ENCODE measurements around the gene INTS11.

The INTS11 gene

DNA sequence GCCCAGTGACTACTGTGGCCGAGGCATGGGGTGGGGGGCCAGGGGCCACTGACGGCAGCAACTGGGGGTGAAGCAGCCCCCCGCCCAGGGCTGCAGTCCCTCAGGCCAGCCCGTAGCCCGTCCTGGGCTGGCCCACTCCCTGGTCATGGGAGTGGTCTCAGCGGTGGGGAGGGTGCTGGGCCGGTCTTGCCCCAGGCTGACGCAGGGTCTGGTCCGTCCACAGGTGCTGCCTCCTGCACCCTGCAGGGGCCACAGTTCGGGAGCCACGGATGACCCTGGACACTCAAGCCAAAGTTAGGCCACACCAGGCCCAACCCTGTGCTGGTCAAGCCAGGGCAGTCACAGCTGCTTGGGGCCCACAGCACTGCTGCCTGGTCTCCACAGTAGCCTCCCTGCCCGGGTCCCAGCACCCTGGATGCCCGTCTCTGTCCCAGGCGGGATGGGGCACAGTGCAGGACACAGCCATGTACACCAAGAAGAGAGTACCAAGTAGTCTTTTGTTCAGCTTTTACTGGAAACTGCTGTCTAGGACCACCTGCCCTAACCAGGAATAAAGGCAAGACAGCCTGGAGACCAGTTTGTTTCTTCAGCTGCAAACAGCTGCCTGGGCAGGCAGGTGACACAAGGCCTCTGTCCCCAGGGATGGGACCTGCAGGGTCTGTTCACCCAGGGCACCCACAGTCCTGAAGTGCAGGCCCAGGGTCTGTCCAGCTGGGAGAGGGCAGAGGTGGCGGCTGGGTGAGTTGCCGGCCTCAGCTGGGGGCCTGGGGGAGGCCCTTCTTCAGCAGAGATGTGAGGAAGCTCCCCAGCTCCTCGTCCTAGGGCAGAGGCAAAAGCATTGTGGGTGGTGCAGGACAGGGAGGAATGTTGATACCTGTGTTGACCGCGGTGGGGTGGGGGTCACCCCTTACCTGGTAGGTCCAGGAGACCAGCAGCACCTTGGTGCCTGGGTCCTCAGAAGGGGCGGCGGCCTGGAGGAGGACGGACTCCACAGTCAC is 13.1 kb downstream of the INTS11 start:
- Histone ChIP-seq H3K4me1 (ENCODE audit: control insufficient read depth, insufficient read depth, low read length) (0 out of 2 replicates have a peak, but pooled peaks cover under 1% of the 10 kb centered on the region), H3K9me3 (ENCODE audit: control insufficient read depth, insufficient read depth, low read depth, low read length) (no peaks in the 10 kb centered on the region), H3K4me3 (ENCODE audit: low read depth, low read length) (no peak overlapping the region), H3K27ac (ENCODE audit: extremely low read depth, low read depth, low read length) (no peak overlapping the region), H3K36me3 (ENCODE audit: control insufficient read depth in 2 of 2, insufficient read depth in 1 of 2, low read length in 2 of 2) (peaks cover 6 to 72% of the 10 kb centered on the region in 2 experiments; a peak in 2 of 3 replicates)
- ChIA-PET POLR2A (interaction anchor here (0.5 to 2.7 kb wide), 4 partner anchors 11 to 77 kb away, joined by 3 to 7 read pairs (median 4); no protein-coding TSS in a partner anchor), CTCF (interaction anchor here (0.5 to 0.6 kb wide), 2 partner anchors 11 to 189 kb away, joined by 3 read pairs; no protein-coding TSS in a partner anchor)
- no peak for TF ChIP-seq ZNF404 (tag by site-specific recombination; IDR thresholded peaks at IDR 0.05)
- TF ChIP-seq ZIC2 (tag by site-specific recombination; IDR thresholded peaks at IDR 0.05), result no peak
- no peak for TF ChIP-seq ZNF670 (tag by site-specific recombination; IDR thresholded peaks at IDR 0.05; ENCODE audit: low read depth)
- no peak for TF ChIP-seq ZNF660 (tag by site-specific recombination; IDR thresholded peaks at IDR 0.05)
- TF ChIP-seq ZNF324 (tag by site-specific recombination; IDR thresholded peaks at IDR 0.05), result no peak
- TF ChIP-seq GLIS1 (tag by site-specific recombination; IDR thresholded peaks at IDR 0.05), result peak; percentile 66
- TF ChIP-seq, protein P1, sequence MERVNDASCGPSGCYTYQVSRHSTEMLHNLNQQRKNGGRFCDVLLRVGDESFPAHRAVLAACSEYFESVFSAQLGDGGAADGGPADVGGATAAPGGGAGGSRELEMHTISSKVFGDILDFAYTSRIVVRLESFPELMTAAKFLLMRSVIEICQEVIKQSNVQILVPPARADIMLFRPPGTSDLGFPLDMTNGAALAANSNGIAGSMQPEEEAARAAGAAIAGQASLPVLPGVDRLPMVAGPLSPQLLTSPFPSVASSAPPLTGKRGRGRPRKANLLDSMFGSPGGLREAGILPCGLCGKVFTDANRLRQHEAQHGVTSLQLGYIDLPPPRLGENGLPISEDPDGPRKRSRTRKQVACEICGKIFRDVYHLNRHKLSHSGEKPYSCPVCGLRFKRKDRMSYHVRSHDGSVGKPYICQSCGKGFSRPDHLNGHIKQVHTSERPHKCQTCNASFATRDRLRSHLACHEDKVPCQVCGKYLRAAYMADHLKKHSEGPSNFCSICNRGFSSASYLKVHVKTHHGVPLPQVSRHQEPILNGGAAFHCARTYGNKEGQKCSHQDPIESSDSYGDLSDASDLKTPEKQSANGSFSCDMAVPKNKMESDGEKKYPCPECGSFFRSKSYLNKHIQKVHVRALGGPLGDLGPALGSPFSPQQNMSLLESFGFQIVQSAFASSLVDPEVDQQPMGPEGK (tag by site-specific recombination; IDR thresholded peaks at IDR 0.05), result 0 out of 2 replicates have a peak, but pooled peaks have one; percentile 15
- TF ChIP-seq, protein P2, sequence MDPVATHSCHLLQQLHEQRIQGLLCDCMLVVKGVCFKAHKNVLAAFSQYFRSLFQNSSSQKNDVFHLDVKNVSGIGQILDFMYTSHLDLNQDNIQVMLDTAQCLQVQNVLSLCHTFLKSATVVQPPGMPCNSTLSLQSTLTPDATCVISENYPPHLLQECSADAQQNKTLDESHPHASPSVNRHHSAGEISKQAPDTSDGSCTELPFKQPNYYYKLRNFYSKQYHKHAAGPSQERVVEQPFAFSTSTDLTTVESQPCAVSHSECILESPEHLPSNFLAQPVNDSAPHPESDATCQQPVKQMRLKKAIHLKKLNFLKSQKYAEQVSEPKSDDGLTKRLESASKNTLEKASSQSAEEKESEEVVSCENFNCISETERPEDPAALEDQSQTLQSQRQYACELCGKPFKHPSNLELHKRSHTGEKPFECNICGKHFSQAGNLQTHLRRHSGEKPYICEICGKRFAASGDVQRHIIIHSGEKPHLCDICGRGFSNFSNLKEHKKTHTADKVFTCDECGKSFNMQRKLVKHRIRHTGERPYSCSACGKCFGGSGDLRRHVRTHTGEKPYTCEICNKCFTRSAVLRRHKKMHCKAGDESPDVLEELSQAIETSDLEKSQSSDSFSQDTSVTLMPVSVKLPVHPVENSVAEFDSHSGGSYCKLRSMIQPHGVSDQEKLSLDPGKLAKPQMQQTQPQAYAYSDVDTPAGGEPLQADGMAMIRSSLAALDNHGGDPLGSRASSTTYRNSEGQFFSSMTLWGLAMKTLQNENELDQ (tag by site-specific recombination; IDR thresholded peaks at IDR 0.05; ENCODE audit: low read depth), result no peak
- TF ChIP-seq ZNF146 (tag by site-specific recombination; IDR thresholded peaks at IDR 0.05), result no peak
- peak; percentile 63; the same call in 1 of the 2 replicates for TF ChIP-seq BCL11A (tag by site-specific recombination; IDR thresholded peaks at IDR 0.05; ENCODE audit: low read depth)
- TF ChIP-seq, protein P3, sequence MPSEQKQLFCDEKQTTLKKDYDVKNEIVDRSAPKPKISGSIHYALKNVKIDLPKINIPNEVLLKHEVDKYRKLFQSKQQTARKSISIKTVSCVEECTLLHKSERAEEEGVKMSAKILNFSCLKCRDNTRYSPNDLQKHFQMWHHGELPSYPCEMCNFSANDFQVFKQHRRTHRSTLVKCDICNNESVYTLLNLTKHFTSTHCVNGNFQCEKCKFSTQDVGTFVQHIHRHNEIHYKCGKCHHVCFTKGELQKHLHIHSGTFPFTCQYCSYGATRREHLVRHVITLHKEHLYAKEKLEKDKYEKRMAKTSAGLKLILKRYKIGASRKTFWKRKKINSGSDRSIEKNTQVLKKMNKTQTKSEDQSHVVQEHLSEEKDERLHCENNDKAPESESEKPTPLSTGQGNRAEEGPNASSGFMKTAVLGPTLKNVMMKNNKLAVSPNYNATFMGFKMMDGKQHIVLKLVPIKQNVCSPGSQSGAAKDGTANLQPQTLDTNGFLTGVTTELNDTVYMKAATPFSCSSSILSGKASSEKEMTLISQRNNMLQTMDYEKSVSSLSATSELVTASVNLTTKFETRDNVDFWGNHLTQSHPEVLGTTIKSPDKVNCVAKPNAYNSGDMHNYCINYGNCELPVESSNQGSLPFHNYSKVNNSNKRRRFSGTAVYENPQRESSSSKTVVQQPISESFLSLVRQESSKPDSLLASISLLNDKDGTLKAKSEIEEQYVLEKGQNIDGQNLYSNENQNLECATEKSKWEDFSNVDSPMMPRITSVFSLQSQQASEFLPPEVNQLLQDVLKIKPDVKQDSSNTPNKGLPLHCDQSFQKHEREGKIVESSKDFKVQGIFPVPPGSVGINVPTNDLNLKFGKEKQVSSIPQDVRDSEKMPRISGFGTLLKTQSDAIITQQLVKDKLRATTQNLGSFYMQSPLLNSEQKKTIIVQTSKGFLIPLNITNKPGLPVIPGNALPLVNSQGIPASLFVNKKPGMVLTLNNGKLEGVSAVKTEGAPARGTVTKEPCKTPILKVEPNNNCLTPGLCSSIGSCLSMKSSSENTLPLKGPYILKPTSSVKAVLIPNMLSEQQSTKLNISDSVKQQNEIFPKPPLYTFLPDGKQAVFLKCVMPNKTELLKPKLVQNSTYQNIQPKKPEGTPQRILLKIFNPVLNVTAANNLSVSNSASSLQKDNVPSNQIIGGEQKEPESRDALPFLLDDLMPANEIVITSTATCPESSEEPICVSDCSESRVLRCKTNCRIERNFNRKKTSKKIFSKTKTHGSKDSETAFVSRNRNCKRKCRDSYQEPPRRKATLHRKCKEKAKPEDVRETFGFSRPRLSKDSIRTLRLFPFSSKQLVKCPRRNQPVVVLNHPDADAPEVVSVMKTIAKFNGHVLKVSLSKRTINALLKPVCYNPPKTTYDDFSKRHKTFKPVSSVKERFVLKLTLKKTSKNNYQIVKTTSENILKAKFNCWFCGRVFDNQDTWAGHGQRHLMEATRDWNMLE (tag by site-specific recombination; conservative IDR thresholded peaks at IDR 0.05; ENCODE audit: low read depth), result no peak
- TF ChIP-seq, protein P4, sequence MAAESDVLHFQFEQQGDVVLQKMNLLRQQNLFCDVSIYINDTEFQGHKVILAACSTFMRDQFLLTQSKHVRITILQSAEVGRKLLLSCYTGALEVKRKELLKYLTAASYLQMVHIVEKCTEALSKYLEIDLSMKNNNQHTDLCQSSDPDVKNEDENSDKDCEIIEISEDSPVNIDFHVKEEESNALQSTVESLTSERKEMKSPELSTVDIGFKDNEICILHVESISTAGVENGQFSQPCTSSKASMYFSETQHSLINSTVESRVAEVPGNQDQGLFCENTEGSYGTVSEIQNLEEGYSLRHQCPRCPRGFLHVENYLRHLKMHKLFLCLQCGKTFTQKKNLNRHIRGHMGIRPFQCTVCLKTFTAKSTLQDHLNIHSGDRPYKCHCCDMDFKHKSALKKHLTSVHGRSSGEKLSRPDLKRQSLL (tag by site-specific recombination; IDR thresholded peaks at IDR 0.05), result no peak
- TF ChIP-seq ZNF221 (tag by site-specific recombination; IDR thresholded peaks at IDR 0.05; ENCODE audit: borderline replicate concordance), result no peak
- TF ChIP-seq, protein P5, sequence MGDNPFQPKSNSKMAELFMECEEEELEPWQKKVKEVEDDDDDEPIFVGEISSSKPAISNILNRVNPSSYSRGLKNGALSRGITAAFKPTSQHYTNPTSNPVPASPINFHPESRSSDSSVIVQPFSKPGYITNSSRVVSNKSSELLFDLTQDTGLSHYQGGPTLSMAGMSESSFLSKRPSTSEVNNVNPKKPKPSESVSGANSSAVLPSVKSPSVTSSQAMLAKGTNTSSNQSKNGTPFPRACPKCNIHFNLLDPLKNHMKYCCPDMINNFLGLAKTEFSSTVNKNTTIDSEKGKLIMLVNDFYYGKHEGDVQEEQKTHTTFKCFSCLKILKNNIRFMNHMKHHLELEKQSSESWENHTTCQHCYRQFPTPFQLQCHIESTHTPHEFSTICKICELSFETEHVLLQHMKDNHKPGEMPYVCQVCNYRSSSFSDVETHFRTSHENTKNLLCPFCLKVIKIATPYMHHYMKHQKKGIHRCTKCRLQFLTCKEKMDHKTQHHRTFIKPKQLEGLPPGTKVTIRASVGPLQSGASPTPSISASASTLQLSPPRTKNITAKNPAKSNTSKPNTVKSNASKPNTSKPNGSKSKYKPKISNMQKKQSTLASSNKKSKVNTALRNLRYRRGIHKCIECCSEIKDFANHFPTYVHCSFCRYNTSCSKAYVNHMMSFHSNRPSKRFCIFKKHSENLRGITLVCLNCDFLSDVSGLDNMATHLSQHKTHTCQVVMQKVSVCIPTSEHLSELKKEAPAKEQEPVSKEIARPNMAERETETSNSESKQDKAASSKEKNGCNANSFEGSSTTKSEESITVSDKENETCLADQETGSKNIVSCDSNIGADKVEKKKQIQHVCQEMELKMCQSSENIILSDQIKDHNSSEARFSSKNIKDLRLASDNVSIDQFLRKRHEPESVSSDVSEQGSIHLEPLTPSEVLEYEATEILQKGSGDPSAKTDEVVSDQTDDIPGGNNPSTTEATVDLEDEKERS (tag by site-specific recombination; IDR thresholded peaks at IDR 0.05), result no peak
- TF ChIP-seq, protein P6, sequence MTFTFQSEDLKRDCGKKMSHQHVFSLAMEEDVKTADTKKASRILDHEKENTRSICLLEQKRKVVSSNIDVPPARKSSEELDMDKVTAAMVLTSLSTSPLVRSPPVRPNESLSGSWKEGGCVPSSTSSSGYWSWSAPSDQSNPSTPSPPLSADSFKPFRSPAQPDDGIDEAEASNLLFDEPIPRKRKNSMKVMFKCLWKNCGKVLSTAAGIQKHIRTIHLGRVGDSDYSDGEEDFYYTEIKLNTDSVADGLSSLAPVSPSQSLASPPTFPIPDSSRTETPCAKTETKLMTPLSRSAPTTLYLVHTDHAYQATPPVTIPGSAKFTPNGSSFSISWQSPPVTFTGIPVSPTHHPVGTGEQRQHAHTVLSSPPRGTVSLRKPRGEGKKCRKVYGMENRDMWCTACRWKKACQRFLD (tag by site-specific recombination; IDR thresholded peaks at IDR 0.05), result no peak
- TF ChIP-seq, protein P7, sequence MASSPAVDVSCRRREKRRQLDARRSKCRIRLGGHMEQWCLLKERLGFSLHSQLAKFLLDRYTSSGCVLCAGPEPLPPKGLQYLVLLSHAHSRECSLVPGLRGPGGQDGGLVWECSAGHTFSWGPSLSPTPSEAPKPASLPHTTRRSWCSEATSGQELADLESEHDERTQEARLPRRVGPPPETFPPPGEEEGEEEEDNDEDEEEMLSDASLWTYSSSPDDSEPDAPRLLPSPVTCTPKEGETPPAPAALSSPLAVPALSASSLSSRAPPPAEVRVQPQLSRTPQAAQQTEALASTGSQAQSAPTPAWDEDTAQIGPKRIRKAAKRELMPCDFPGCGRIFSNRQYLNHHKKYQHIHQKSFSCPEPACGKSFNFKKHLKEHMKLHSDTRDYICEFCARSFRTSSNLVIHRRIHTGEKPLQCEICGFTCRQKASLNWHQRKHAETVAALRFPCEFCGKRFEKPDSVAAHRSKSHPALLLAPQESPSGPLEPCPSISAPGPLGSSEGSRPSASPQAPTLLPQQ (tag by site-specific recombination; IDR thresholded peaks at IDR 0.05), result peak; percentile 20; the same call in 1 of the 2 replicates
- TF ChIP-seq ZNF514 (tag by site-specific recombination; IDR thresholded peaks at IDR 0.05), result no peak

Data from HEK293 (cell line).